Measurements from ENCODE around the gene PRRX1. TPM values are rescaled to one million over a fixed set of nuclear protein-coding genes. Genes with fewer than 3 reads are reported as not detected.

The PRRX1 gene
- total and polyA plus RNA-seq, 12 donors, result 6.8 to 23.4 (median 13.6) TPM

DNA sequence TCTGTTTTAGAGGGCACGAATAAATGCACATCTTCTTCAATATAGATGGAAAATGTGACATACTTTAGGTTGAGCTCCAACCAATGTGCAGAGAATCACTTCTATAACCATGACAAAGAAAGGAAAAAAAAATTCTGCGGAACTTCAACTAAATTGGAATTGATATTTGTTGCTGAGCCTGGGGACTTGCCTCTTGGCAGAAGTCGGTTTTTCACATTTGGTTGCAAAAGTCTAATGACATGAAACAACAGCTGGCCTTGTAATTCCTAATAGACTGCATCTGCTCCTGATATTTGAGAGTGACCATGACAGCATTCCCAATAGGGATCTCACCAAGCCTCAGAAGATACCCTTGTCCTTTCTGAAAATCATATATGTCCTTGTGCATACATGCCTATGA lies 112.8 kb downstream of the PRRX1 start:
- TF ChIP-seq, protein P1, sequence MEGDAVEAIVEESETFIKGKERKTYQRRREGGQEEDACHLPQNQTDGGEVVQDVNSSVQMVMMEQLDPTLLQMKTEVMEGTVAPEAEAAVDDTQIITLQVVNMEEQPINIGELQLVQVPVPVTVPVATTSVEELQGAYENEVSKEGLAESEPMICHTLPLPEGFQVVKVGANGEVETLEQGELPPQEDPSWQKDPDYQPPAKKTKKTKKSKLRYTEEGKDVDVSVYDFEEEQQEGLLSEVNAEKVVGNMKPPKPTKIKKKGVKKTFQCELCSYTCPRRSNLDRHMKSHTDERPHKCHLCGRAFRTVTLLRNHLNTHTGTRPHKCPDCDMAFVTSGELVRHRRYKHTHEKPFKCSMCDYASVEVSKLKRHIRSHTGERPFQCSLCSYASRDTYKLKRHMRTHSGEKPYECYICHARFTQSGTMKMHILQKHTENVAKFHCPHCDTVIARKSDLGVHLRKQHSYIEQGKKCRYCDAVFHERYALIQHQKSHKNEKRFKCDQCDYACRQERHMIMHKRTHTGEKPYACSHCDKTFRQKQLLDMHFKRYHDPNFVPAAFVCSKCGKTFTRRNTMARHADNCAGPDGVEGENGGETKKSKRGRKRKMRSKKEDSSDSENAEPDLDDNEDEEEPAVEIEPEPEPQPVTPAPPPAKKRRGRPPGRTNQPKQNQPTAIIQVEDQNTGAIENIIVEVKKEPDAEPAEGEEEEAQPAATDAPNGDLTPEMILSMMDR (IDR thresholded peaks at IDR 0.05), result no peak
- 65 to 86% (median 78%) methylated on average over 3 of the region's 3 CpGs for WGBS, 4 donors
- no peak for DNase-seq
- H3K4me1 ChIP-seq (replicated peaks in 1 of 2), result no peaks in the 10 kb centered on the region
- H3K4me3 ChIP-seq, result no peak overlapping the region
- H3K27ac ChIP-seq, result no peak overlapping the region
- no peaks in the 10 kb centered on the region for H3K36me3 ChIP-seq (replicated peaks in 1 of 2)
- no peaks in the 10 kb centered on the region for H3K9me3 ChIP-seq (replicated peaks in 1 of 3)
- H3K27me3 ChIP-seq, result no peaks in the 10 kb centered on the region
- intact Hi-C loops (cut with DNase I), result no loop called here

Other genes starting within 250 kb of the PRRX1 start
- 10 to 100 TPM in 7 of 9 donors, 1 to 10 TPM in 2; 9.1 to 25.9 (median 15.7) TPM for gene GORAB, start 132.0 kb upstream of the PRRX1 start, total RNA-seq
- gene GORAB, start 132.0 kb upstream of the PRRX1 start, polyA plus RNA-seq, result 10 to 100 TPM; 11.0 to 20.6 (median 16.1) TPM

Measured in adrenal gland (tissue), 12 donors.